HL-60/S4 (cell line): Measurements from ENCODE around the gene TSPAN15.
"Not testable (repeated sequence)": the region's sequence is repeated elsewhere in the genome, so short reads cannot be mapped to it uniquely, and the experiment has no call there.

Experiments
- in situ Hi-C: fragments of 300-500 bp; cut with MboI; formaldehyde crosslinking; loops from 2 replicates; pipeline ENCODE4 v1.14.3; 2022; ENCODE audit warnings: low sequenced_read_pairs

Gene TSPAN15

DNA sequence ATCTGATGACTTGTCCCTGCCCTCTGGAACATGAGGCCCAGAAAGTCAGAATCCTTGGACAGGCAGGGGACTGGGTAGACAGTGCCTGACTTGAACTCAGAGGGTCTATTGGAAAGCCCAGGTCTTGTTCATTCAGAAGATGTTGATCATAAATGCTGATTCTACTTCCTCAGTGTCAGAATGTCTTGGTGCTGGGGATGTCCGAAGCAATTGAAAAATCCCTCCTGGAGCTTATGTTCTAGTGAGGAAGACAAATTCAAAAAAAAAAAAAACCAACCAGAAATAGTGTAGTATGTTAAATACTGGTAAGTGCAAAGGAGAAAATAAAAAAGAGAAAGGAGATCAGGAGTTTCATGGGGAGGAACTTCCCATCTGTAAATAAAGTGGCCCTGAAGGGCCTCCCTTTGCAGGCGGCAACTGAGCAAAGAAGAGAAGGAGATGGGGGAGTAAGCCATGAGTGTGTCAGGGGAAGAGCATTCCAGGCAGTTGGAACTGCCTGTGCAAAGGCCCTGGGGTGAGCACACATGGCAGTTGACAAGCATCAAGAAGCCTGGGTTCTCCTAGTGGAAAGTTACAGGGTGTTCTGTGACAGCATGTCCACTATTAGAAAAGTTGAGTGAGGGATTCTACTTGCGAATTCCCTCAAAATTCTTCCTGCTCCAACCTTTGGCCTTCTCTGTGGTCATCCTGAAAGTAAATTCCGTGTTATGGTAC, 30.7 kb downstream of the TSPAN15 start:
- in situ Hi-C loops: no loop called here

DNA sequence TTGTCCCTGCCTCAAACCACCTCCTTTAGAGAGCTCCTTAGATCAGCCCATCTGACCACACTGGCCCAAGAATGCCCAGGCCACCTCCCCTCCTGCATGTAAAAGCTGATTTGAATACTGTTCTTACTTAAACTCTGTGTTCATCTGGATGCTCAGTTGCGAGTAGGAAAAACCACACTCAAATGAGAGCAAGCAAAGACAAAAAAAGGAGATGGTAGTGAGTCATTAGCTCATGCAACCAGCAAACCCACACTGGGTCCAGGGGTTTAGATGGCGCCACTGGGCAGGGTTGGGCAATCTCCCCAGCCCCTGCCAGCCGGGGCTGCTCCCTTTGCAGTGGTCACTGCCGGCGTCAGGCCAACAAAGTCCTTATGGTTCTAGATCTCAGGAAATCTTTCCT, 32.7 kb downstream of the TSPAN15 start:
- in situ Hi-C loops: no loop called here

- in situ Hi-C loops: no loop called here
Measured at GRCh38 chr10:69484736-69485135, 33.5 kb downstream of the TSPAN15 start.

GRCh38 chr10:69486922-69487730, 35.9 kb downstream of the TSPAN15 start:
- in situ Hi-C loops: no loop called here

GRCh38 chr10:69488149-69488844, 37.0 kb downstream of the TSPAN15 start:
- in situ Hi-C loops: not testable (repeated sequence)

- in situ Hi-C loops: not testable (repeated sequence)
Measured at GRCh38 chr10:69488856-69489255, 37.6 kb downstream of the TSPAN15 start.

DNA sequence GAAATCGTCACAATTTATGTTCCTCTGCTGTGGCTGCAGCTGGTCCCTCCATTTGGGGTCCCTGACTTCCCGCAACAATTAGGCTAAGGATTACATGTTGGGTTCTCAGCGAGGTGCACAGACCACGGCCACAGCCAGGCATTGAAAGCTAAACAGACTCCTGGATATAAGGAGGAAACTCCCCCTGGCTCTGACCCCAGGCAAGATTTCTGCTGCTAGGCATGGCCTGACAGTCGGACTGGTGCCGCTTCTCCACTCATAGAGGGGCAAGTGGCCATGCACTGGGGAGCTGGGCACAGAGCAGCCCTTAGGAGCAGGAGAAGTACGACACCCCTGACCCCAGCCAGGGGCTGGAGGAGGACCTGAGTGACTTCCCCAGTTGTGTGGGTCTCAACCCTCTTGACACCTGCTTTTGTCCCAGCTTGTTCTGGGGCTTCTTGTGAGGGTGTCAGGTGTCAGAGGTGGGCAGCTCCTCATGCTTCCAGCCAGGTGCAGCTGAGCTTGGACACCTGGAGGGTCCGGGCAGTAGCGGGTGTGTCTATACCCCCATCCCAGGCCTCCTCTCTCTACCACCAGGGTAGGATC, 38.3 kb downstream of the TSPAN15 start:
- in situ Hi-C loops: no loop called here

- in situ Hi-C loops: no loop called here
Measured at GRCh38 chr10:69490876-69491275, 39.6 kb downstream of the TSPAN15 start.

- in situ Hi-C loops: no loop called here
Measured at GRCh38 chr10:69491611-69492010, 40.3 kb downstream of the TSPAN15 start.

DNA sequence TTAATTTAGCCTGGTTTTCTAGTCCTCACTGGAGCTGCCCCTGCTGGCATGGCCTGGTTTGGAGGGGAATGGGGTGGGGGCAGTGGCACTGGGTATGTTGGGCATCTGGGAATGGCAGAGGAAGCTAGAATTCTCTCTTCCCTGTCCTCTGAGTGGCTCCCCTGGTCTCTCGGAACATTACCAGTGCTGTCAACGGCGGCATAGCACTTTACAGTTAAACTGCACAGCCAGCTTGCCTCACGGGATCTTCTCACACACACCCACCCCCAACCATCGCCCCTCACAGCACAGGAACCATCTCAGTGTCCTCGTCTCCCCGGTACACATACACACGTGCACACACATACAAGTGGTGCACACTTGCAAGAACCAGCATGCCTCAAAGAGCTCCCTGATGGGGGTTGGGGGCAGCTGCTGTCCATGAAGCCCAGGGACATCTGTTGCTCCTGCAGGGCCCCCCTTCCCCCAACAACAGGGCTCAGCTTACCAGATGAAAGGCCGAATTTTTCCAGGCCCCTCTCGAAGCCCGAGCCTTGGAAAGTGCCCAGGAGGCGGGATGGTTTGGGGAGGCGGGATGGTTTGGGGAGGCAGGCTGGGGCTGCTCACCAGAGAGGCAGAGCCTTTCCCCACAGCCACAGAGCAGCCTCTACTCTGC, 41.0 kb downstream of the TSPAN15 start:
- in situ Hi-C loops: no loop called here

GRCh38 chr10:69492746-69493462, 41.6 kb downstream of the TSPAN15 start:
- in situ Hi-C loops: no loop called here

- in situ Hi-C loops: no loop called here
Measured at GRCh38 chr10:69494626-69495558, 43.6 kb downstream of the TSPAN15 start.

GRCh38 chr10:69495666-69496065, 44.4 kb downstream of the TSPAN15 start:
- in situ Hi-C loops: no loop called here

GRCh38 chr10:69496352-69497230, 45.3 kb downstream of the TSPAN15 start:
- in situ Hi-C loops: no loop called here

DNA sequence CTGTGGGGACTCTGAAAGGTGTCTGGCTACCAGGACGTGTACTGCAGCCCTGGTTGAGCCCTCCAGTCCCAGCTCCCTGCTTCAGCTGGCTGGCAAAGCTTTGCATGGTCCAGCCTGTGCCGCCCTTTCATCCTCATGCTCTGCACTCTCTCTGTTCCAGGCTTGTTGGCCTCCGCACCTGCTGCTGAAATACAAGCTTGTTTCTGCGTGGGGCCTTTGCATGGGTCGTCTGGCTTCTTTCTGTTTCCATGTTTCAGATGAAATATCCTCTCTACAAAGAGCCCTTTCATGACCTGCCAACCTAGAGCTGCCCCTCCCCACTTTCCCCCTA, 45.9 kb downstream of the TSPAN15 start:
- in situ Hi-C loops: no loop called here

DNA sequence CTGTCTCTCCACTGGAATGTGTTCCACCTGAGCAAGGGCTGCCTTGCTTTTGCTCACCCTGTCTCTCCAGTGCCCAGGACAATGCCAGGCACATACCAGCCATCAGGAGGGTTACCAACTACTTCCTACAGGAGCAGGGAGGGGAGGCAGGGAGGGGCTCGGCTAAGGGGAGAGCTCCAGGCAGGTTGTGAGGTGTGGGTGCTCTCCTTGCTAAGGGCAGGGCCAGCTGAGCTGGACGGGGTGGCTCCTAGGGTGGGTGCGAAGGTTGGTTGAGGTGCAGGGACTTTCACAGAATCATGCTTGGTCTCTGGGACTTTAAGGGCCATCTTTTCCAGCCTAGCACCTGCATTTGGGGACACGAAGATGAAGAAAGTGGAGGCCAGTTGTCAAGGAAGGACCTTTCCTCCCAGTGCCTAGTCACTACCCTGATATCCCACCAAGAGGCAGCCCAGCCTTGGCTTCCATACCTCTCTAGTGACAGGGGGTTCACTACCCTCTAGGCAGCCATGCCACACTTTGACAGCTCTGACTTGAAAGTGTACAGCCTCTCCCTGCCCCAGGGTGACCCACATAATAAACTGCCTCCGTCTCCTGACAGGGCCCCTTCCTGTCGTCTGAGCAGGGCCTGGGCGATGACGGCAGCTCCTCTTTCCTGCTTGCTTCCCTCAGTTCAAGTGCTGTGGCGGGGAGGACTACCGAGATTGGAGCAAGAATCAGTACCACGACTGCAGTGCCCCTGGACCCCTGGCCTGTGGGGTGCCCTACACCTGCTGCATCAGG, 46.5 kb downstream of the TSPAN15 start:
- in situ Hi-C loops: no loop called here

- in situ Hi-C loops: no loop called here
Measured at GRCh38 chr10:69498711-69499471, 47.6 kb downstream of the TSPAN15 start.
